H1 (cell line): ENCODE results near the gene SLC8A1. TPM values are rescaled to one million over a fixed set of nuclear protein-coding genes. Genes with fewer than 3 reads are reported as not detected.

Experiments
- CTCF ChIA-PET: fragments of 300-600 bp; sonication (Branson Sonifier 250); formaldehyde crosslinking; loops from one replicate; lab custom pipeline; 2021; ENCODE audit not compliant: partially characterized antibody; lab: Charles Lee
- POLR2A ChIA-PET: fragments of 300-600 bp; sonication (Branson Sonifier 250); formaldehyde crosslinking; loops from one replicate; lab custom pipeline; 2021; ENCODE audit warnings: inconsistent platforms; ENCODE audit not compliant: partially characterized antibody; lab: Charles Lee
- DNase-seq, 2 experiments: peaks; one replicate each; pipeline versions ENCODE4 v3.0.0 to v3.0.0-alpha.2; 2010 to 2022; ENCODE audit warnings: low spot score in 2 of 2, low read depth in 1 of 2, mixed read lengths in 1 of 2
- FAIRE-seq: peaks from 2 replicates; lab custom pipeline; 2011; peaks lifted over from hg19 to GRCh38; lab: Jason Lieb, UNC
- H2AFZ ChIP-seq: 2 replicates; pipeline ENCODE4 v1.8.1; 2012; ENCODE audit warnings: low read length, inconsistent platforms
- H2AK5ac ChIP-seq: 2 replicates; pipeline ENCODE4 v1.6.1; 2013; ENCODE audit warnings: low read depth, low read length
- H2BK120ac ChIP-seq: replicated peaks from 2 replicates; pipeline ENCODE3; 2013; ENCODE audit warnings: low read depth, low read length, inconsistent platforms
- H2BK12ac ChIP-seq: 2 replicates; pipeline ENCODE4 v1.6.1; 2013; ENCODE audit warnings: low read depth, low read length
- H2BK15ac ChIP-seq: 2 replicates; pipeline ENCODE4 v1.6.1; 2013; ENCODE audit warnings: low read length
- H2BK20ac ChIP-seq: 2 replicates; pipeline ENCODE4 v1.6.1; 2013; ENCODE audit warnings: low read length
- H2BK5ac ChIP-seq: 2 replicates; pipeline ENCODE4 v1.6.1; 2013; ENCODE audit warnings: low read depth, low read length
- H3K14ac ChIP-seq: 2 replicates; pipeline ENCODE4 v1.6.1; 2013; ENCODE audit warnings: inconsistent platforms; ENCODE audit not compliant: insufficient read length
- H3K18ac ChIP-seq: 2 replicates; pipeline ENCODE4 v1.6.1; 2013; ENCODE audit warnings: low read length; ENCODE audit errors: extremely low read depth
- H3K23ac ChIP-seq: 2 replicates; pipeline ENCODE4 v1.6.1; 2013; ENCODE audit warnings: inconsistent platforms; ENCODE audit not compliant: insufficient read length
- H3K23me2 ChIP-seq: 2 replicates; pipeline ENCODE4 v1.6.1; 2013; ENCODE audit warnings: low read depth, low read length
- H3K27ac ChIP-seq: 2 replicates; pipeline ENCODE4 v1.6.1; 2011; ENCODE audit warnings: low read depth, low read length, inconsistent platforms
- H3K27me3 ChIP-seq, 4 experiments: replicated peaks in 1 of 4; 1 replicate in 1 of 4; 2 replicates in 3 of 4; pipeline versions ENCODE4 v1.6.1 to v1.8.1; 2011 to 2013; ENCODE audit warnings: low read length in 3 of 4, mild to moderate bottlenecking in 3 of 4, inconsistent platforms in 2 of 4, mixed read lengths in 2 of 4, moderate library complexity in 1 of 4; ENCODE audit not compliant: control insufficient read depth in 3 of 4, insufficient read depth in 3 of 4; ENCODE audit errors: extremely low read depth in 1 of 4
- H3K36me3 ChIP-seq, 4 experiments: 2 replicates each; pipeline versions ENCODE4 v1.6.1 to v1.8.1; 2011 to 2013; ENCODE audit warnings: mild to moderate bottlenecking in 4 of 4, low read length in 3 of 4, moderate library complexity in 2 of 4, control low read depth in 1 of 4, inconsistent platforms in 1 of 4; ENCODE audit not compliant: insufficient read depth in 4 of 4, control insufficient read depth in 2 of 4
- H3K4ac ChIP-seq: replicated peaks from 2 replicates; pipeline ENCODE3; 2013; ENCODE audit warnings: low read length, low read depth, mixed read lengths, inconsistent platforms; ENCODE audit not compliant: insufficient read length
- H3K4me1 ChIP-seq, 4 experiments: replicated peaks in 1 of 4; 1 replicate in 1 of 4; 2 replicates in 3 of 4; pipeline versions ENCODE4 v1.6.1 to v1.8.1; 2011 to 2013; ENCODE audit warnings: low read length in 3 of 4, inconsistent platforms in 2 of 4, mixed read lengths in 1 of 4; ENCODE audit not compliant: insufficient read depth in 4 of 4, control insufficient read depth in 3 of 4
- H3K4me2 ChIP-seq, 2 experiments: 2 replicates each; pipeline versions ENCODE4 v1.6.1 to v1.8.1; 2011 to 2013; ENCODE audit warnings: low read depth in 2 of 2, low read length in 2 of 2, control low read depth in 1 of 2, inconsistent platforms in 1 of 2, mild to moderate bottlenecking in 1 of 2; ENCODE audit not compliant: insufficient read depth in 1 of 2
- H3K4me3 ChIP-seq, 4 experiments: fragments of 200-600, 300-600 bp in 1 of 4; sonication (generic), shearing (Covaris generic), sonication (Bioruptor Twin) in 1 of 4; 2 replicates each; pipeline versions ENCODE4 v1.5.1 to v1.8.1; 2011 to 2016; ENCODE audit warnings: low read length in 4 of 4, low read depth in 3 of 4, control low read depth in 2 of 4, inconsistent platforms in 2 of 4, mild to moderate bottlenecking in 2 of 4, mixed read lengths in 1 of 4, moderate library complexity in 1 of 4; ENCODE audit not compliant: insufficient read depth in 2 of 4; ENCODE audit errors: extremely low read depth in 1 of 4
- H3K56ac ChIP-seq: replicated peaks from 2 replicates; pipeline ENCODE3; 2013; ENCODE audit warnings: low read depth, mild to moderate bottlenecking, mixed read lengths, low read length, inconsistent platforms; ENCODE audit not compliant: insufficient read length
- H3K79me1 ChIP-seq: 2 replicates; pipeline ENCODE4 v1.6.1; 2013; ENCODE audit warnings: low read depth, low read length, control low read depth
- H3K79me2 ChIP-seq, 2 experiments: 2 replicates each; pipeline versions ENCODE4 v1.6.1 to v1.8.1; 2012 to 2013; ENCODE audit warnings: low read length in 2 of 2, mild to moderate bottlenecking in 2 of 2, inconsistent platforms in 1 of 2; ENCODE audit not compliant: insufficient read depth in 2 of 2, control insufficient read depth in 1 of 2
- H3K9ac ChIP-seq, 4 experiments: replicated peaks in 1 of 4; 1 replicate in 1 of 4; 2 replicates in 3 of 4; pipeline versions ENCODE4 v1.6.1 to v1.8.1; 2011 to 2013; ENCODE audit warnings: low read depth in 3 of 4, low read length in 3 of 4, control low read depth in 2 of 4, mild to moderate bottlenecking in 2 of 4, moderate library complexity in 2 of 4, inconsistent platforms in 1 of 4; ENCODE audit errors: extremely low read depth in 1 of 4
- H3K9me3 ChIP-seq, 2 experiments: 2 replicates each; pipeline versions ENCODE4 v1.6.1 to v1.8.1; 2012 to 2013; ENCODE audit warnings: mild to moderate bottlenecking in 2 of 2, moderate library complexity in 2 of 2, control low read depth in 1 of 2, inconsistent platforms in 1 of 2, low read depth in 1 of 2, low read length in 1 of 2, mixed read lengths in 1 of 2; ENCODE audit not compliant: insufficient read depth in 2 of 2
- H4K20me1 ChIP-seq, 2 experiments: replicated peaks in 1 of 2; 2 replicates each; pipeline versions ENCODE3 to v1.8.1; 2011 to 2013; ENCODE audit warnings: inconsistent platforms in 2 of 2, low read length in 2 of 2, mild to moderate bottlenecking in 1 of 2; ENCODE audit not compliant: insufficient read depth in 2 of 2, control insufficient read depth in 1 of 2
- H4K5ac ChIP-seq: 2 replicates; pipeline ENCODE4 v1.6.1; 2013; ENCODE audit warnings: low read length, low read depth, mixed read lengths, inconsistent platforms; ENCODE audit not compliant: insufficient read length
- H4K8ac ChIP-seq: 2 replicates; pipeline ENCODE4 v1.8.0; 2013; ENCODE audit warnings: mild to moderate bottlenecking, moderate library complexity, low read length, inconsistent platforms; ENCODE audit not compliant: insufficient read depth; ENCODE audit errors: extremely low read depth
- H4K91ac ChIP-seq: replicated peaks from 2 replicates; pipeline ENCODE3; 2013; ENCODE audit warnings: low read length, mixed read lengths, inconsistent platforms; ENCODE audit not compliant: insufficient read length
- ATF3 ChIP-seq: IDR thresholded peaks from 2 replicates; pipeline ENCODE4 v1.6.1; 2011; ENCODE audit warnings: low read depth, mild to moderate bottlenecking, low read length; ENCODE audit not compliant: insufficient read depth
- BCL11A ChIP-seq, 2 experiments: IDR thresholded peaks; one replicate each; pipeline ENCODE4 v1.6.1; 2011; ENCODE audit warnings: low read depth in 2 of 2, low read length in 2 of 2, mild to moderate bottlenecking in 2 of 2
- CHD1 ChIP-seq: IDR thresholded peaks from 2 replicates; pipeline ENCODE4 v1.6.1; 2012; ENCODE audit warnings: low read depth, low read length, improper control_type of control experiment
- CHD2 ChIP-seq: IDR thresholded peaks from 2 replicates; pipeline ENCODE4 v1.6.1; 2012; ENCODE audit warnings: low read length, improper control_type of control experiment
- HDAC6 ChIP-seq: IDR thresholded peaks from one replicate; pipeline ENCODE4 v1.7.1; 2012; ENCODE audit warnings: low read depth, mild to moderate bottlenecking, inconsistent platforms, low read length, moderate library complexity
- KDM5A ChIP-seq: fragments of 200-600 bp; IDR thresholded peaks from 2 replicates; pipeline ENCODE4 v1.7.1; 2012; ENCODE audit warnings: mild to moderate bottlenecking, low read length, inconsistent platforms, mixed read lengths
- NRF1 ChIP-seq: IDR thresholded peaks from 2 replicates; pipeline ENCODE4 v1.6.1; 2011; ENCODE audit warnings: mild to moderate bottlenecking, low read depth, low read length, improper control_type of control experiment
- SIN3A ChIP-seq, 2 experiments: IDR thresholded peaks in 1 of 2; conservative IDR thresholded peaks in 1 of 2; 2 replicates each; pipeline ENCODE4 v1.6.1; 2011 to 2012; ENCODE audit warnings: low read length in 2 of 2, improper control_type of control experiment in 1 of 2, low read depth in 1 of 2, mild to moderate bottlenecking in 1 of 2
- TAF7 ChIP-seq: optimal IDR thresholded peaks from 2 replicates; pipeline ENCODE3; 2011; ENCODE audit warnings: low read depth, mild to moderate bottlenecking, inconsistent platforms, low read length, moderate library complexity, borderline replicate concordance
- ZNF274 ChIP-seq: IDR thresholded peaks from 2 replicates; pipeline ENCODE4 v1.7.0; 2012; ENCODE audit warnings: low read length, borderline replicate concordance; ENCODE audit errors: extremely low read depth
- WGBS, 2 experiments: shearing (Covaris generic) in 1 of 2; methylation state at CpG; one replicate each; pipeline versions ENCODE4 v1.1.6 to v1.1.7; 2013 to 2015; ENCODE audit warnings: low lambda C conversion rate in 2 of 2, mixed read lengths in 2 of 2, inconsistent platforms in 1 of 2, low coverage in 1 of 2, missing lambda C conversion rate in 1 of 2; ENCODE audit not compliant: insufficient replicate concordance in 2 of 2, insufficient coverage in 1 of 2, insufficient read length in 1 of 2; ENCODE audit errors: extremely low coverage in 1 of 2, missing lambda C conversion rate in 1 of 2; 5-methylcytosine and 5-hydroxymethylcytosine counted together
- polyA plus RNA-seq, 7 experiments: library from polyadenylated mRNA; depleted of rRNA in 3 of 7; stranded (reverse) in 5 of 7; unstranded in 2 of 7; fragments of >200 nt in 5 of 7; fragments of 200-250 nt in 2 of 7; gene quantifications; 1 replicate in 5 of 7; 2 replicates in 1 of 7; 4 replicates in 1 of 7; pipeline versions ENCODE4 v1.2.1 to v1.2.3, GENCODE V29; 2011 to 2013; ENCODE audit warnings: missing spikeins in 2 of 7, mixed read lengths in 2 of 7
- total RNA-seq: library from RNA; stranded (reverse); fragmentation: NEBNext Ultra II Directional; extraction: Animal tissue kit (Norgen Biotek cat#: 25700); gene quantifications from 2 replicates; pipeline ENCODE4 v1.2.1, GENCODE V29; 2021

Gene SLC8A1
- total and polyA plus RNA-seq, 2 of the 8 experiments (the other 6 are each of a cell fraction or from before 2014, with no cell fraction given) = 0.68 to 3.6 TPM

GRCh38 chr2:40434731-40435271 is 17.1 kb downstream of the SLC8A1 start:
- no peak for FAIRE-seq
- TF ChIP-seq CHD2 (no peak), HDAC6 (no peak), CHD1 (no peak), ATF3 (no peak), KDM5A (no peak), BCL11A (IDR thresholded peaks at IDR 0.05; ENCODE audit: low read depth in 2 of 2, low read length in 2 of 2) (no peak), ZNF274 (no peak), NRF1 (no peak), SIN3A (conservative IDR thresholded peaks at IDR 0.05 in 1 of 2, IDR thresholded peaks at IDR 0.05 in 1 of 2; ENCODE audit: low read depth in 1 of 2, low read length in 2 of 2) (no peak), TAF7 (no peak)
- Histone ChIP-seq H3K9me3 (no peaks in the 10 kb centered on the region), H2BK12ac (no peak overlapping the region), H3K56ac (no peak overlapping the region), H3K4ac (no peak overlapping the region), H4K8ac (no peak overlapping the region), H3K79me1 (no peaks in the 10 kb centered on the region), H2BK5ac (no peak overlapping the region), H3K79me2 (no peaks in the 10 kb centered on the region), H3K9ac (no peak overlapping the region), H2BK120ac (no peak overlapping the region), H4K91ac (no peak overlapping the region), H2AK5ac (no peak overlapping the region), H4K5ac (no peak overlapping the region), H3K4me3 (no peak overlapping the region), H3K23ac (no peak overlapping the region), H3K27me3 (no peaks in the 10 kb centered on the region), H3K23me2 (no peaks in the 10 kb centered on the region), H2BK15ac (no peak overlapping the region), H3K4me2 (no peak overlapping the region), H4K20me1 (no peaks in the 10 kb centered on the region), H3K36me3 (no peaks in the 10 kb centered on the region), H3K4me1 (peaks cover 0 to 4% (median 0%) of the 10 kb centered on the region in 4 experiments; a peak in 1 of 7 replicates), H3K14ac (no peak overlapping the region), H2BK20ac (no peak overlapping the region), H3K27ac (no peak overlapping the region), H2AFZ (no peak overlapping the region), H3K18ac (no peak overlapping the region)
- ChIA-PET POLR2A (no interaction called here), CTCF (interaction anchor here (0.6 to 0.8 kb wide), 2 partner anchors 15 to 284 kb away, joined by 3 to 4 read pairs; no protein-coding TSS in a partner anchor)
- WGBS, 2 experiments = 83% methylated on average over 3 of the region's 3 CpGs; no CpG with 5 or more reads in 1 of the 2 experiments
- no peak for DNase-seq
